Muscle of leg (tissue), 11 donors: ENCODE measurements around the gene PTAR1. TPM values are rescaled to one million over a fixed set of nuclear protein-coding genes. Genes with fewer than 3 reads are reported as not detected.

ENCODE experiments used
- DNase-seq: peaks from one replicate; pipeline ENCODE4 v3.0.0; 2013
- H3K27ac ChIP-seq: one replicate; pipeline ENCODE4 v1.5.1; 2013; ENCODE audit warnings: mild to moderate bottlenecking, low read length, control low read depth
- H3K27me3 ChIP-seq: one replicate; pipeline ENCODE4 v1.6.1; 2013; ENCODE audit warnings: low read length; ENCODE audit not compliant: control insufficient read depth, insufficient read depth
- H3K36me3 ChIP-seq: one replicate; pipeline ENCODE4 v1.6.1; 2013; ENCODE audit warnings: low read length; ENCODE audit not compliant: control insufficient read depth, insufficient read depth
- H3K4me1 ChIP-seq: one replicate; pipeline ENCODE4 v1.6.1; 2013; ENCODE audit warnings: low read length; ENCODE audit not compliant: control insufficient read depth, insufficient read depth
- H3K4me3 ChIP-seq: one replicate; pipeline ENCODE4 v1.5.1; 2013; ENCODE audit warnings: low read length, control low read depth
- H3K9me3 ChIP-seq: replicated peaks from 2 replicates; pipeline ENCODE4 v1.6.1; 2013; ENCODE audit warnings: low read depth, low read length; ENCODE audit not compliant: control insufficient read depth
- WGBS: methylation state at CpG from one replicate; pipeline ENCODE4 v1.1.5; 2013; ENCODE audit warnings: missing lambda C conversion rate; ENCODE audit not compliant: insufficient coverage; 5-methylcytosine and 5-hydroxymethylcytosine counted together
- polyA plus RNA-seq, 8 donors: library from polyadenylated mRNA; unstranded; fragments of 120-200 nt; gene quantifications; one replicate each; pipeline versions ENCODE4 v1.2.1 to v1.2.3, GENCODE V29; 2013; ENCODE audit warnings: inconsistent platforms in 1 of 8, low replicate concordance in 1 of 8; ENCODE audit not compliant: insufficient read length in 8 of 8, insufficient read depth in 1 of 8
- total RNA-seq: library from RNA; stranded (reverse); fragments of 120-200 nt; gene quantifications from one replicate; pipeline ENCODE4 v1.2.4, GENCODE V29; 2013

Gene PTAR1
- total and polyA plus RNA-seq, 9 donors, result 12.9 to 40.2 (median 22.4) TPM

GRCh38 chr9:69660304-69660703 lies 99.5 kb downstream of the PTAR1 start:
- H3K4me1 ChIP-seq, result no peaks in the 10 kb centered on the region
- H3K4me3 ChIP-seq, result no peak overlapping the region
- no peaks in the 10 kb centered on the region for H3K36me3 ChIP-seq
- H3K27ac ChIP-seq, result no peak overlapping the region
- DNase-seq, result no peak
- peaks cover 2% of the 10 kb centered on the region for H3K27me3 ChIP-seq
- H3K9me3 ChIP-seq, result no peaks in the 10 kb centered on the region
- WGBS, result 20% methylated on average over 1 of the region's 2 CpGs

Other genes starting within 250 kb of the PTAR1 start
- 7.8 TPM for gene APBA1, start 87.6 kb downstream of the PTAR1 start, total RNA-seq
- gene APBA1, start 87.6 kb downstream of the PTAR1 start, polyA plus RNA-seq, result 10 to 100 TPM in 2 of 8 donors, 1 to 10 TPM in 6; 5.3 to 13.3 (median 7.7) TPM
- gene CFAP95, start 60.8 kb upstream of the PTAR1 start, total RNA-seq, result not detected
- gene CFAP95, start 60.8 kb upstream of the PTAR1 start, polyA plus RNA-seq, result not detected